ENCODE measurements around the gene BRWD1.

DNA sequence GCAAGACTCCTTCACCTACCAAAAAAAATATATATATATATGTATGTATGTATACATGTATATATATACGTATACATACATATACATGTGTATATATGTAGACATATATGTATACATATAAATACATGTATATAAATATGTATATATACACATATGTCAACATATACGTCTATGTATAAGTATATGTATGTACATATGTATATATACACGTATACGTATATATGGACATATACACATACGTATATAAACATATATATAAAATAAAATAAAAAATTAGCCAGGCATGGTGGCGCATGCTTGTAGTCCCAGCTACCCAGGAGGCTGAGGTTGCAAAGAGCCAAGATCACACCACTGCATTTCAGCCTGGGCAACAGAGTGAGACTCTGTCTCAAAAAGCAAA, 31.6 kb downstream of the BRWD1 start:
- TF ChIP-seq, protein P1, sequence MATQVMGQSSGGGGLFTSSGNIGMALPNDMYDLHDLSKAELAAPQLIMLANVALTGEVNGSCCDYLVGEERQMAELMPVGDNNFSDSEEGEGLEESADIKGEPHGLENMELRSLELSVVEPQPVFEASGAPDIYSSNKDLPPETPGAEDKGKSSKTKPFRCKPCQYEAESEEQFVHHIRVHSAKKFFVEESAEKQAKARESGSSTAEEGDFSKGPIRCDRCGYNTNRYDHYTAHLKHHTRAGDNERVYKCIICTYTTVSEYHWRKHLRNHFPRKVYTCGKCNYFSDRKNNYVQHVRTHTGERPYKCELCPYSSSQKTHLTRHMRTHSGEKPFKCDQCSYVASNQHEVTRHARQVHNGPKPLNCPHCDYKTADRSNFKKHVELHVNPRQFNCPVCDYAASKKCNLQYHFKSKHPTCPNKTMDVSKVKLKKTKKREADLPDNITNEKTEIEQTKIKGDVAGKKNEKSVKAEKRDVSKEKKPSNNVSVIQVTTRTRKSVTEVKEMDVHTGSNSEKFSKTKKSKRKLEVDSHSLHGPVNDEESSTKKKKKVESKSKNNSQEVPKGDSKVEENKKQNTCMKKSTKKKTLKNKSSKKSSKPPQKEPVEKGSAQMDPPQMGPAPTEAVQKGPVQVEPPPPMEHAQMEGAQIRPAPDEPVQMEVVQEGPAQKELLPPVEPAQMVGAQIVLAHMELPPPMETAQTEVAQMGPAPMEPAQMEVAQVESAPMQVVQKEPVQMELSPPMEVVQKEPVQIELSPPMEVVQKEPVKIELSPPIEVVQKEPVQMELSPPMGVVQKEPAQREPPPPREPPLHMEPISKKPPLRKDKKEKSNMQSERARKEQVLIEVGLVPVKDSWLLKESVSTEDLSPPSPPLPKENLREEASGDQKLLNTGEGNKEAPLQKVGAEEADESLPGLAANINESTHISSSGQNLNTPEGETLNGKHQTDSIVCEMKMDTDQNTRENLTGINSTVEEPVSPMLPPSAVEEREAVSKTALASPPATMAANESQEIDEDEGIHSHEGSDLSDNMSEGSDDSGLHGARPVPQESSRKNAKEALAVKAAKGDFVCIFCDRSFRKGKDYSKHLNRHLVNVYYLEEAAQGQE (IDR thresholded peaks at IDR 0.05; ENCODE audit: borderline replicate concordance in 1 of 2, low read depth in 1 of 2, low read length in 2 of 2) = no peak
- TF ChIP-seq, protein P2, sequence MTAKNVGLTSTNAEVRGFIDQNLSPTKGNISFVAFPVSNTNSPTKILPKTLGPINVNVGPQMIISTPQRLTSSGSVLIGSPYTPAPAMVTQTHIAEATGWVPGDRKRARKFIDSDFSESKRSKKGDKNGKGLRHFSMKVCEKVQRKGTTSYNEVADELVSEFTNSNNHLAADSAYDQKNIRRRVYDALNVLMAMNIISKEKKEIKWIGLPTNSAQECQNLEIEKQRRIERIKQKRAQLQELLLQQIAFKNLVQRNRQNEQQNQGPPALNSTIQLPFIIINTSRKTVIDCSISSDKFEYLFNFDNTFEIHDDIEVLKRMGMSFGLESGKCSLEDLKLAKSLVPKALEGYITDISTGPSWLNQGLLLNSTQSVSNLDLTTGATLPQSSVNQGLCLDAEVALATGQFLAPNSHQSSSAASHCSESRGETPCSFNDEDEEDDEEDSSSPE (CRISPR knock-in tag; IDR thresholded peaks at IDR 0.05) = no peak
- TF ChIP-seq EZH2 (conservative IDR thresholded peaks at IDR 0.05; ENCODE audit: low read depth, low read length) = no peak
